Measurements from ENCODE around the gene RPL39.

DNA sequence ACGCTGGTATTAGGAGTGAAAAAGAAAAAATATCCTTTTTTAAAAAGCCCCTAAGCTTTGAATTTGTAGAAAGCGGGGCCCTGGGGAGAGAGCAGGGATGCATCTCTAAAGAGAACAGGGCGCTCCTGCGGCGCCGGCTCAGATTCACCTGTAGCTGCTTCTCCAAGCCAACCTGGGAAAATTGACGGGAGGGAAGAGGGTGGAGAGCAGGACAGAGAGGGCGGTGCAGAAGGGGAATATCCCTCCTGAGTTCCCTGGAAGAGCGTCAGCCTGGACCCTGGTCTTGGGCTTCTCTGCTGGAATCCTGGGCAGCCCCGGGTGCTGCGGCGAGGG lies 33.8 kb downstream of the RPL39 start:
- no peak for TF ChIP-seq GATA2 (IDR thresholded peaks at IDR 0.05; ENCODE audit: low read depth, low read length)
- TF ChIP-seq GATA3 (IDR thresholded peaks at IDR 0.05; ENCODE audit: low read depth, low read length) = no peak
